HepG2 (cell line): Measurements from ENCODE around the gene MOK. TPM values are rescaled to one million over a fixed set of nuclear protein-coding genes. Genes with fewer than 3 reads are reported as not detected.
A peak's percentile ranks its signal among the peaks of the same experiment; 100 is the strongest.

Source experiments
- BRCA1 ChIP-seq: sonication (generic); formaldehyde crosslinking; IDR thresholded peaks from 2 replicates; pipeline ENCODE4 v1.4.0; 2020; ENCODE audit warnings: missing genetic modification reagents
- CCDC6 ChIP-seq: sonication (generic); formaldehyde crosslinking; IDR thresholded peaks from 2 replicates; pipeline ENCODE4 v1.8.1; 2022; ENCODE audit warnings: mild to moderate bottlenecking, missing genetic modification reagents, moderate library complexity
- FOXP1 ChIP-seq, 2 experiments: fragments of 450-650 bp in 1 of 2; IDR thresholded peaks; 2 replicates each; pipeline ENCODE4 v1.6.1; 2017 to 2018; ENCODE audit warnings: antibody characterized with exemption in 1 of 2
- GATAD1 ChIP-seq: IDR thresholded peaks from 2 replicates; pipeline ENCODE4 v1.6.1; 2016; ENCODE audit warnings: missing genetic modification reagents, missing compliant biosample characterization
- GFI1 ChIP-seq: sonication (generic); formaldehyde crosslinking; IDR thresholded peaks from 2 replicates; pipeline ENCODE4 v1.5.0; 2020; ENCODE audit warnings: missing genetic modification reagents, mild to moderate bottlenecking, borderline replicate concordance
- GZF1 ChIP-seq: sonication (generic); formaldehyde crosslinking; IDR thresholded peaks from 2 replicates; pipeline ENCODE4 v1.5.1; 2020; ENCODE audit warnings: mild to moderate bottlenecking, missing genetic modification reagents
- JDP2 ChIP-seq: sonication (generic); formaldehyde crosslinking; IDR thresholded peaks from 2 replicates; pipeline ENCODE4 v1.8.1; 2022; ENCODE audit warnings: missing genetic modification reagents, borderline replicate concordance
- KAT8 ChIP-seq: IDR thresholded peaks from 2 replicates; pipeline ENCODE4 v1.6.1; 2016; ENCODE audit warnings: missing genetic modification reagents, missing compliant biosample characterization
- MTA1 ChIP-seq: sonication (generic); formaldehyde crosslinking; IDR thresholded peaks from 2 replicates; pipeline ENCODE4 v1.4.0; 2020; ENCODE audit warnings: missing genetic modification reagents, mild to moderate bottlenecking, borderline replicate concordance
- RAD51 ChIP-seq: fragments of 450-650 bp; IDR thresholded peaks from 2 replicates; pipeline ENCODE4 v1.6.1; 2016; ENCODE audit warnings: borderline replicate concordance
- TBX3 ChIP-seq: fragments of 450-650 bp; IDR thresholded peaks from 2 replicates; pipeline ENCODE4 v1.6.1; 2017; ENCODE audit warnings: antibody characterized with exemption, mild to moderate bottlenecking, inconsistent platforms, borderline replicate concordance
- TMF1 ChIP-seq: sonication (generic); formaldehyde crosslinking; IDR thresholded peaks from 2 replicates; pipeline ENCODE4 v1.8.1; 2022; ENCODE audit warnings: low read depth, missing genetic modification reagents
- ZNF569 ChIP-seq: sonication (generic); formaldehyde crosslinking; IDR thresholded peaks from 2 replicates; pipeline ENCODE4 v1.5.0; 2020; ENCODE audit warnings: mild to moderate bottlenecking, missing genetic modification reagents, moderate library complexity, borderline replicate concordance
- ZNF777 ChIP-seq: sonication (generic); formaldehyde crosslinking; IDR thresholded peaks from 2 replicates; pipeline ENCODE4 v1.4.0; 2020; ENCODE audit warnings: missing genetic modification reagents
- polyA plus RNA-seq, 8 experiments: library from polyadenylated mRNA; depleted of rRNA in 3 of 8; stranded (reverse) in 7 of 8; unstranded in 1 of 8; fragments of >200 nt; fragmentation: Illumina TruSeq in 4 of 8; extraction: Trizol in 4 of 8; gene quantifications; 2 replicates each; pipeline versions ENCODE4 v1.2.1 to v1.2.3, GENCODE V29; 2011 to 2016; ENCODE audit warnings: low read depth in 4 of 8, missing spikeins in 1 of 8, mixed read lengths in 1 of 8; ENCODE audit not compliant: insufficient read depth in 1 of 8
- total RNA-seq, 5 experiments: library from RNA; depleted of rRNA; stranded (reverse); fragments of >200 nt; fragmentation: Illumina TruSeq; extraction: Trizol; gene quantifications; 2 replicates each; pipeline ENCODE4 v1.2.3, GENCODE V29; 2016; ENCODE audit warnings: low read depth in 1 of 5
- TF ChIP-seq, protein P1 (sequence below): fragments of 450-650 bp; IDR thresholded peaks from 2 replicates; pipeline ENCODE4 v1.6.1; 2017; ENCODE audit warnings: mild to moderate bottlenecking
- TF ChIP-seq, protein P2 (sequence below): IDR thresholded peaks from 2 replicates; pipeline ENCODE4 v1.6.1; 2016; ENCODE audit warnings: missing compliant biosample characterization, missing genetic modification reagents, borderline replicate concordance
- TF ChIP-seq, protein P3 (sequence below): IDR thresholded peaks from 2 replicates; pipeline ENCODE4 v1.6.1; 2016; ENCODE audit warnings: low read depth
- TF ChIP-seq, protein P4 (sequence below): sonication (generic); formaldehyde crosslinking; IDR thresholded peaks from 2 replicates; pipeline ENCODE4 v1.4.0; 2020; ENCODE audit warnings: mild to moderate bottlenecking, missing genetic modification reagents, borderline replicate concordance

MOK gene
- total and polyA plus RNA-seq, 2 of the 13 experiments (the other 11 are each of a cell fraction or from before 2014, with no cell fraction given): 15.3 to 16.9 TPM

DNA sequence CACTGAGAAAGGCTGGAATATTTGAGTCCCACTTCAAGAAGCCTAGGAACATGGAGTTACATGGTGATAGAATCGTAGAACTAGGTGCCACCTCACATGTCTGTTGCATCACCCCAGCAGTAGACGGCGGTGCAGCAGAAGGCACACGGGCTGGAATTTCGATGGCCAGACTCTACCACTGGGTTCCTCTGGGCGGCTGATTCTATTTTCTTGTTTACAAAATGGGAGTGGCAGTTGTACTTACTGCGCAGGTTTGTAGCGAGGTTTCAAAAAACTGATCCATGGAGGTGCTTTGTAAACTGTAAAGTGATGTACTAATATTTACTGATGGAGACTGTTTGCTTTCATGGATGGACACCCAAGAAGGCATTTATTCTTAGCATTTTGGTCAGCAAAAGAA is 119.6 kb downstream of the MOK start (continued):
- no peak for TF ChIP-seq BRCA1 (CRISPR knock-in tag)
- no peak for TF ChIP-seq GZF1
- peak; percentile 65; the same call in 1 of the 2 replicates for TF ChIP-seq CCDC6 (CRISPR knock-in tag)
- no peak for TF ChIP-seq RAD51
- TF ChIP-seq, protein P1, sequence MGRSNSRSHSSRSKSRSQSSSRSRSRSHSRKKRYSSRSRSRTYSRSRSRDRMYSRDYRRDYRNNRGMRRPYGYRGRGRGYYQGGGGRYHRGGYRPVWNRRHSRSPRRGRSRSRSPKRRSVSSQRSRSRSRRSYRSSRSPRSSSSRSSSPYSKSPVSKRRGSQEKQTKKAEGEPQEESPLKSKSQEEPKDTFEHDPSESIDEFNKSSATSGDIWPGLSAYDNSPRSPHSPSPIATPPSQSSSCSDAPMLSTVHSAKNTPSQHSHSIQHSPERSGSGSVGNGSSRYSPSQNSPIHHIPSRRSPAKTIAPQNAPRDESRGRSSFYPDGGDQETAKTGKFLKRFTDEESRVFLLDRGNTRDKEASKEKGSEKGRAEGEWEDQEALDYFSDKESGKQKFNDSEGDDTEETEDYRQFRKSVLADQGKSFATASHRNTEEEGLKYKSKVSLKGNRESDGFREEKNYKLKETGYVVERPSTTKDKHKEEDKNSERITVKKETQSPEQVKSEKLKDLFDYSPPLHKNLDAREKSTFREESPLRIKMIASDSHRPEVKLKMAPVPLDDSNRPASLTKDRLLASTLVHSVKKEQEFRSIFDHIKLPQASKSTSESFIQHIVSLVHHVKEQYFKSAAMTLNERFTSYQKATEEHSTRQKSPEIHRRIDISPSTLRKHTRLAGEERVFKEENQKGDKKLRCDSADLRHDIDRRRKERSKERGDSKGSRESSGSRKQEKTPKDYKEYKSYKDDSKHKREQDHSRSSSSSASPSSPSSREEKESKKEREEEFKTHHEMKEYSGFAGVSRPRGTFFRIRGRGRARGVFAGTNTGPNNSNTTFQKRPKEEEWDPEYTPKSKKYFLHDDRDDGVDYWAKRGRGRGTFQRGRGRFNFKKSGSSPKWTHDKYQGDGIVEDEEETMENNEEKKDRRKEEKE: no peak
- TF ChIP-seq MTA1: no peak
- TF ChIP-seq GFI1: no peak
- TF ChIP-seq, protein P2, sequence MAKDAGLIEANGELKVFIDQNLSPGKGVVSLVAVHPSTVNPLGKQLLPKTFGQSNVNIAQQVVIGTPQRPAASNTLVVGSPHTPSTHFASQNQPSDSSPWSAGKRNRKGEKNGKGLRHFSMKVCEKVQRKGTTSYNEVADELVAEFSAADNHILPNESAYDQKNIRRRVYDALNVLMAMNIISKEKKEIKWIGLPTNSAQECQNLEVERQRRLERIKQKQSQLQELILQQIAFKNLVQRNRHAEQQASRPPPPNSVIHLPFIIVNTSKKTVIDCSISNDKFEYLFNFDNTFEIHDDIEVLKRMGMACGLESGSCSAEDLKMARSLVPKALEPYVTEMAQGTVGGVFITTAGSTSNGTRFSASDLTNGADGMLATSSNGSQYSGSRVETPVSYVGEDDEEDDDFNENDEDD (CRISPR knock-in tag): peak; percentile 20; the same call in 1 of the 2 replicates
- TF ChIP-seq JDP2 (CRISPR knock-in tag): no peak
- TF ChIP-seq GATAD1: 0 out of 2 replicates have a peak, but pooled peaks have one; percentile 11
- TF ChIP-seq, protein P3, sequence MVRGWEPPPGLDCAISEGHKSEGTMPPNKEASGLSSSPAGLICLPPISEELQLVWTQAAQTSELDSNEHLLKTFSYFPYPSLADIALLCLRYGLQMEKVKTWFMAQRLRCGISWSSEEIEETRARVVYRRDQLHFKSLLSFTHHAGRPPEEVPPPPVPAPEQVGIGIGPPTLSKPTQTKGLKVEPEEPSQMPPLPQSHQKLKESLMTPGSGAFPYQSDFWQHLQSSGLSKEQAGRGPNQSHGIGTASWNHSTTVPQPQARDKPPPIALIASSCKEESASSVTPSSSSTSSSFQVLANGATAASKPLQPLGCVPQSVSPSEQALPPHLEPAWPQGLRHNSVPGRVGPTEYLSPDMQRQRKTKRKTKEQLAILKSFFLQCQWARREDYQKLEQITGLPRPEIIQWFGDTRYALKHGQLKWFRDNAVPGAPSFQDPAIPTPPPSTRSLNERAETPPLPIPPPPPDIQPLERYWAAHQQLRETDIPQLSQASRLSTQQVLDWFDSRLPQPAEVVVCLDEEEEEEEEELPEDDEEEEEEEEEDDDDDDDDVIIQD: no peak; the same call in 1 of the 2 replicates
- TF ChIP-seq, protein P4, sequence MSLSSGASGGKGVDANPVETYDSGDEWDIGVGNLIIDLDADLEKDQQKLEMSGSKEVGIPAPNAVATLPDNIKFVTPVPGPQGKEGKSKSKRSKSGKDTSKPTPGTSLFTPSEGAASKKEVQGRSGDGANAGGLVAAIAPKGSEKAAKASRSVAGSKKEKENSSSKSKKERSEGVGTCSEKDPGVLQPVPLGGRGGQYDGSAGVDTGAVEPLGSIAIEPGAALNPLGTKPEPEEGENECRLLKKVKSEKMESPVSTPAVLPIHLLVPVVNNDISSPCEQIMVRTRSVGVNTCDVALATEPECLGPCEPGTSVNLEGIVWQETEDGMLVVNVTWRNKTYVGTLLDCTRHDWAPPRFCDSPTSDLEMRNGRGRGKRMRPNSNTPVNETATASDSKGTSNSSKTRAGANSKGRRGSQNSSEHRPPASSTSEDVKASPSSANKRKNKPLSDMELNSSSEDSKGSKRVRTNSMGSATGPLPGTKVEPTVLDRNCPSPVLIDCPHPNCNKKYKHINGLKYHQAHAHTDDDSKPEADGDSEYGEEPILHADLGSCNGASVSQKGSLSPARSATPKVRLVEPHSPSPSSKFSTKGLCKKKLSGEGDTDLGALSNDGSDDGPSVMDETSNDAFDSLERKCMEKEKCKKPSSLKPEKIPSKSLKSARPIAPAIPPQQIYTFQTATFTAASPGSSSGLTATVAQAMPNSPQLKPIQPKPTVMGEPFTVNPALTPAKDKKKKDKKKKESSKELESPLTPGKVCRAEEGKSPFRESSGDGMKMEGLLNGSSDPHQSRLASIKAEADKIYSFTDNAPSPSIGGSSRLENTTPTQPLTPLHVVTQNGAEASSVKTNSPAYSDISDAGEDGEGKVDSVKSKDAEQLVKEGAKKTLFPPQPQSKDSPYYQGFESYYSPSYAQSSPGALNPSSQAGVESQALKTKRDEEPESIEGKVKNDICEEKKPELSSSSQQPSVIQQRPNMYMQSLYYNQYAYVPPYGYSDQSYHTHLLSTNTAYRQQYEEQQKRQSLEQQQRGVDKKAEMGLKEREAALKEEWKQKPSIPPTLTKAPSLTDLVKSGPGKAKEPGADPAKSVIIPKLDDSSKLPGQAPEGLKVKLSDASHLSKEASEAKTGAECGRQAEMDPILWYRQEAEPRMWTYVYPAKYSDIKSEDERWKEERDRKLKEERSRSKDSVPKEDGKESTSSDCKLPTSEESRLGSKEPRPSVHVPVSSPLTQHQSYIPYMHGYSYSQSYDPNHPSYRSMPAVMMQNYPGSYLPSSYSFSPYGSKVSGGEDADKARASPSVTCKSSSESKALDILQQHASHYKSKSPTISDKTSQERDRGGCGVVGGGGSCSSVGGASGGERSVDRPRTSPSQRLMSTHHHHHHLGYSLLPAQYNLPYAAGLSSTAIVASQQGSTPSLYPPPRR (CRISPR knock-in tag): peak; percentile 21; the same call in 1 of the 2 replicates
- peak; percentile 69; the same call in 1 of the 2 replicates for TF ChIP-seq TBX3
- no peak for TF ChIP-seq TMF1 (CRISPR knock-in tag)
- no peak for TF ChIP-seq KAT8 (CRISPR knock-in tag)
- TF ChIP-seq ZNF777: peak; percentile 54
- TF ChIP-seq ZNF569 (CRISPR knock-in tag): no peak
- peak; percentile 92 for TF ChIP-seq FOXP1 (IDR thresholded peaks at IDR 0.05)
- TF ChIP-seq FOXP1 (CRISPR knock-in tag; IDR thresholded peaks at IDR 0.05): peak; percentile 96
